Mammary epithelial cell (primary cell): ENCODE results near the gene VCX2.

Source experiments
- CTCF ChIP-seq, 2 donors: IDR thresholded peaks in 1 of 2; conservative IDR thresholded peaks in 1 of 2; 2 replicates each; pipeline ENCODE4 v1.5.1; 2011 to 2012; ENCODE audit warnings: inconsistent platforms in 2 of 2, low read length in 2 of 2, mild to moderate bottlenecking in 2 of 2, control low read depth in 1 of 2, low read depth in 1 of 2; ENCODE audit not compliant: insufficient read depth in 1 of 2; ENCODE audit errors: extremely low read depth in 1 of 2
- EZH2 ChIP-seq: IDR thresholded peaks from 2 replicates; pipeline ENCODE4 v1.6.1; 2012; ENCODE audit warnings: low read length, inconsistent platforms, borderline replicate concordance

- TF ChIP-seq EZH2 = no peak
- no peak for TF ChIP-seq CTCF (conservative IDR thresholded peaks at IDR 0.05 in 1 of 2, IDR thresholded peaks at IDR 0.05 in 1 of 2; ENCODE audit: extremely low read depth in 1 of 2, insufficient read depth in 1 of 2, low read depth in 1 of 2, low read length in 2 of 2)
Measured at GRCh38 chrX:8141896-8142295, 29.2 kb downstream of the VCX2 start.
